OCI-LY7 (cell line): ENCODE results near the gene RAB8B.

Experiments used
- CTCF ChIP-seq: fragments of 200-600 bp; sonication (generic); conservative IDR thresholded peaks from 2 replicates; pipeline ENCODE4 v1.5.1; 2014; ENCODE audit warnings: mild to moderate bottlenecking, antibody characterized with exemption, low read length, moderate library complexity, mixed read lengths
- EZH2phosphoT487 ChIP-seq: fragments of 200-600 bp; sonication (generic); IDR thresholded peaks from 2 replicates; pipeline ENCODE4 v1.6.1; 2018; ENCODE audit warnings: low read depth, borderline replicate concordance, mild to moderate bottlenecking, mixed run types, antibody characterized with exemption, low read length, moderate library complexity, mixed read lengths

GRCh38 chr15:63197626-63198025 lies 8.2 kb downstream of the RAB8B start:
- TF ChIP-seq CTCF (no peak), EZH2phosphoT487 (no peak)
